ENCODE data around the gene GPAT3. TPM values are rescaled to one million over a fixed set of nuclear protein-coding genes. Genes with fewer than 3 reads are reported as not detected.

The GPAT3 gene
- total RNA-seq, 1 donor from 2014 or later, result 0.17 TPM

Other genes starting within 250 kb of the GPAT3 start
- 2.8 and 3.6 TPM in 2 replicates for gene HPSE, start 201.3 kb upstream of the GPAT3 start, total RNA-seq
- gene HELQ, start 80.3 kb upstream of the GPAT3 start, total RNA-seq, result 14.1 and 18.9 TPM in 2 replicates
- 41.5 and 45.2 TPM in 2 replicates for gene MRPS18C, start 80.0 kb upstream of the GPAT3 start, total RNA-seq
- gene ABRAXAS1, start 51.0 kb upstream of the GPAT3 start, total RNA-seq, result 26.9 and 27.2 TPM in 2 replicates